OCI-LY7 (cell line): Measurements from ENCODE around the gene CXCR4. TPM values are rescaled to one million over a fixed set of nuclear protein-coding genes. Genes with fewer than 3 reads are reported as not detected.

ENCODE experiments used
- BruUV-seq: library from RNA; stranded (reverse); fragments of 400-500 nt; replicated peaks from 2 replicates; lab custom pipeline; 2021; lab: Mats Ljungman, UMichigan
- CTCF ChIA-PET: fragments of 300-600 bp; sonication (Branson Sonifier 250); formaldehyde crosslinking; loops from one replicate; lab custom pipeline; 2022; ENCODE audit warnings: antibody characterized with exemption; ENCODE audit not compliant: unreplicated experiment; lab: Charles Lee
- POLR2A ChIA-PET: fragments of 300-600 bp; sonication (Branson Sonifier 250); formaldehyde crosslinking; loops from one replicate; lab custom pipeline; 2022; ENCODE audit warnings: antibody characterized with exemption; lab: Charles Lee
- DNase-seq: peaks from one replicate; pipeline ENCODE4 v3.0.0-alpha.2; 2015; ENCODE audit warnings: low spot score
- H2AFZ ChIP-seq: fragments of 200-600 bp; sonication (generic), shearing (Covaris generic); 2 replicates; pipeline ENCODE4 v1.6.1; 2014; ENCODE audit warnings: mild to moderate bottlenecking, antibody characterized with exemption, low read length, moderate library complexity
- H3K27ac ChIP-seq: fragments of 200-600 bp; sonication (generic); 2 replicates; pipeline ENCODE4 v1.5.1; 2014; ENCODE audit warnings: mixed run types, low read depth, mild to moderate bottlenecking, moderate library complexity, low read length, inconsistent platforms; ENCODE audit not compliant: poor library complexity, severe bottlenecking
- H3K36me3 ChIP-seq: fragments of 200-600 bp; sonication (generic); 2 replicates; pipeline ENCODE4 v1.6.1; 2014; ENCODE audit warnings: mild to moderate bottlenecking, antibody characterized with exemption, low read length, moderate library complexity, mixed read lengths; ENCODE audit not compliant: insufficient read depth
- H3K4me1 ChIP-seq: fragments of 200-600 bp; sonication (generic); 2 replicates; pipeline ENCODE4 v1.5.1; 2014; ENCODE audit warnings: mild to moderate bottlenecking, low read length; ENCODE audit not compliant: insufficient read depth, poor library complexity, severe bottlenecking
- H3K4me2 ChIP-seq: fragments of 200-600 bp; sonication (generic); 2 replicates; pipeline ENCODE4 v1.6.1; 2014; ENCODE audit warnings: mild to moderate bottlenecking, low read length
- H3K4me3 ChIP-seq: fragments of 200-600 bp; sonication (generic); 2 replicates; pipeline ENCODE4 v1.5.1; 2014; ENCODE audit warnings: mild to moderate bottlenecking, low read depth, low read length; ENCODE audit not compliant: poor library complexity, severe bottlenecking
- H3K79me2 ChIP-seq: fragments of 200-600 bp; sonication (generic); 2 replicates; pipeline ENCODE4 v1.6.1; 2016; ENCODE audit warnings: low read depth, mild to moderate bottlenecking, low read length, moderate library complexity, mixed read lengths; ENCODE audit not compliant: insufficient read depth
- H3K9me2 ChIP-seq: fragments of 200-600 bp; sonication (generic); 2 replicates; pipeline ENCODE4 v1.6.1; 2016; ENCODE audit warnings: mild to moderate bottlenecking, low read length, mixed read lengths; ENCODE audit not compliant: insufficient read depth
- H3K9me3 ChIP-seq: fragments of 200-600 bp; sonication (generic); 2 replicates; pipeline ENCODE4 v1.6.1; 2014; ENCODE audit warnings: mild to moderate bottlenecking, mixed run types, low read length, mixed read lengths
- H4K20me1 ChIP-seq: fragments of 200-600 bp; sonication (generic); 2 replicates; pipeline ENCODE4 v1.6.1; 2014; ENCODE audit warnings: mild to moderate bottlenecking, antibody characterized with exemption, low read length, moderate library complexity, mixed read lengths; ENCODE audit not compliant: insufficient read depth
- EZH2phosphoT487 ChIP-seq: fragments of 200-600 bp; sonication (generic); IDR thresholded peaks from 2 replicates; pipeline ENCODE4 v1.6.1; 2018; ENCODE audit warnings: low read depth, borderline replicate concordance, mild to moderate bottlenecking, mixed run types, antibody characterized with exemption, low read length, moderate library complexity, mixed read lengths
- intact Hi-C: fragments of 100-400 bp; cut with micrococcal nuclease; formaldehyde crosslinking; loops from one replicate; pipeline ENCODE4 v1.10.0; 2022; ENCODE audit not compliant: unreplicated experiment
- total RNA-seq, 2 experiments: library from RNA; depleted of rRNA in 1 of 2; stranded (reverse); fragments of >200 nt in 1 of 2; shearing (Covaris generic) in 1 of 2; gene quantifications; 2 replicates each; pipeline ENCODE4 v1.2.3, GENCODE V29; 2014 to 2022
- TF ChIP-seq, protein P1 (sequence below): fragments of 200-600 bp; sonication (generic); conservative IDR thresholded peaks from 2 replicates; pipeline ENCODE4 v1.5.1; 2014; ENCODE audit warnings: mild to moderate bottlenecking, antibody characterized with exemption, low read length, moderate library complexity, mixed read lengths

CXCR4 gene
- total RNA-seq, 2 experiments from 2014 or later: 243 to 432 TPM

DNA sequence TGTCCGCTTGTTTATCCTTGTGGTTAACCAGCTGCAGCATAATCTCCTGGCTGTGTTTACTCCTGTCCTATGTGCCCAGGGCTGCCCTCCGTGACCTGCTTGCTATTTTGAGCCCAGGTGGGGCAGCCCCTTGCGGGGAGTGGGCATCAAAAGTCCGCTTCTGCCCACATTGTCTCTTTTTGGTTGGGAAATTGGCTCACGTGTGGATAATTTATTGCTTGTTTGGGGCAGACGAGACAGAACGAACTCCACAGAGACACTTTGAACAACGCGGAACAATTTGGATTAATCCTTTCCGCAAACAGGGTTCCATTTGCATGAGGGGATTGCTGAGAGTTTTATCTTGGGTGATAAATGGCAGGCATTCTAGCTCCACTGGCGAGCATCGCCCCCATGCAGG is 8.1 kb upstream of the CXCR4 start:
- H2AFZ ChIP-seq: no peak overlapping the region
- POLR2A ChIA-PET: interaction anchor here (0.8 to 2.9 kb wide), 7 partner anchors 9 to 265 kb away, joined by 3 to 27 read pairs (median 4); no protein-coding TSS in a partner anchor
- no peak overlapping the region for H3K4me3 ChIP-seq
- no peaks in the 10 kb centered on the region for H3K9me2 ChIP-seq
- peaks cover 100% of the 10 kb centered on the region for H3K4me1 ChIP-seq
- peak overlapping the region; percentile 54 for H3K4me2 ChIP-seq
- CTCF ChIA-PET: no interaction called here
- intact Hi-C loops: no loop called here
- no peak for DNase-seq
- no peaks in the 10 kb centered on the region for H3K79me2 ChIP-seq
- no peak overlapping the region for H3K27ac ChIP-seq
- TF ChIP-seq, protein P1, sequence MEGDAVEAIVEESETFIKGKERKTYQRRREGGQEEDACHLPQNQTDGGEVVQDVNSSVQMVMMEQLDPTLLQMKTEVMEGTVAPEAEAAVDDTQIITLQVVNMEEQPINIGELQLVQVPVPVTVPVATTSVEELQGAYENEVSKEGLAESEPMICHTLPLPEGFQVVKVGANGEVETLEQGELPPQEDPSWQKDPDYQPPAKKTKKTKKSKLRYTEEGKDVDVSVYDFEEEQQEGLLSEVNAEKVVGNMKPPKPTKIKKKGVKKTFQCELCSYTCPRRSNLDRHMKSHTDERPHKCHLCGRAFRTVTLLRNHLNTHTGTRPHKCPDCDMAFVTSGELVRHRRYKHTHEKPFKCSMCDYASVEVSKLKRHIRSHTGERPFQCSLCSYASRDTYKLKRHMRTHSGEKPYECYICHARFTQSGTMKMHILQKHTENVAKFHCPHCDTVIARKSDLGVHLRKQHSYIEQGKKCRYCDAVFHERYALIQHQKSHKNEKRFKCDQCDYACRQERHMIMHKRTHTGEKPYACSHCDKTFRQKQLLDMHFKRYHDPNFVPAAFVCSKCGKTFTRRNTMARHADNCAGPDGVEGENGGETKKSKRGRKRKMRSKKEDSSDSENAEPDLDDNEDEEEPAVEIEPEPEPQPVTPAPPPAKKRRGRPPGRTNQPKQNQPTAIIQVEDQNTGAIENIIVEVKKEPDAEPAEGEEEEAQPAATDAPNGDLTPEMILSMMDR: no peak
- no peak for TF ChIP-seq EZH2phosphoT487
- no peaks in the 10 kb centered on the region for H4K20me1 ChIP-seq
- no peaks in the 10 kb centered on the region for H3K9me3 ChIP-seq
- H3K36me3 ChIP-seq: no peaks in the 10 kb centered on the region
- no TSS peak for BruUV-seq

DNA sequence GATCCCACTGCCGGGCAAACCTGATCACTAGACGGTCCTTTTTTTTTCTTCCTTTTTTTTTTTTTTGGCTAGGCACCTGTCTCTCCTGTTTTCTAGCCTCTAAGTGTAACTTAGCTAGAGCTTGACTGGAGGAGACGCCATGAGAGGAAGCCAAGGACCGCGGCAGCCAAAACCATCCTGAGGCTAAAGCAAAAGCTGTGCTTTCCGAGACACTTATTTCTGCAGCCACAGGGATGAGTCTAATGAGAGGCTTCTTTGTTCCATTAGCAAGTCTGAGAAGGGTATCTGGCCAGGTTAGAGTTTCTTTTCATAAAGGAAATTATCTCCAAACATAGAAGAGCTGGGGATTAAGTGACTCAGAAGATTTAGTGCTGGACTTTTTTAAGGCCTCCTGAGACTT is 7.3 kb upstream of the CXCR4 start:
- Histone ChIP-seq H3K36me3 (no peaks in the 10 kb centered on the region), H3K9me3 (no peaks in the 10 kb centered on the region), H3K9me2 (no peaks in the 10 kb centered on the region), H4K20me1 (no peaks in the 10 kb centered on the region), H3K79me2 (no peaks in the 10 kb centered on the region), H3K4me3 (peak overlapping the region; percentile 17), H3K27ac (no peak overlapping the region), H3K4me2 (peak overlapping the region; percentile 54), H2AFZ (peak overlapping the region; percentile 10; the same call in 1 of the 2 replicates), H3K4me1 (peaks cover 100% of the 10 kb centered on the region)
- CTCF ChIA-PET: interaction anchor here (1.1 to 1.6 kb wide), 3 partner anchors 11 to 130 kb away, joined by 3 to 4 read pairs (median 4); no protein-coding TSS in a partner anchor
- TF ChIP-seq, protein P1: no peak
- no peak for TF ChIP-seq EZH2phosphoT487
- BruUV-seq: no TSS peak
- POLR2A ChIA-PET: interaction anchor here (0.6 to 2.9 kb wide), 11 partner anchors 10 to 319 kb away, joined by 3 to 27 read pairs (median 4); no protein-coding TSS in a partner anchor
- DNase-seq: no peak
- intact Hi-C loops: no loop called here

DNA sequence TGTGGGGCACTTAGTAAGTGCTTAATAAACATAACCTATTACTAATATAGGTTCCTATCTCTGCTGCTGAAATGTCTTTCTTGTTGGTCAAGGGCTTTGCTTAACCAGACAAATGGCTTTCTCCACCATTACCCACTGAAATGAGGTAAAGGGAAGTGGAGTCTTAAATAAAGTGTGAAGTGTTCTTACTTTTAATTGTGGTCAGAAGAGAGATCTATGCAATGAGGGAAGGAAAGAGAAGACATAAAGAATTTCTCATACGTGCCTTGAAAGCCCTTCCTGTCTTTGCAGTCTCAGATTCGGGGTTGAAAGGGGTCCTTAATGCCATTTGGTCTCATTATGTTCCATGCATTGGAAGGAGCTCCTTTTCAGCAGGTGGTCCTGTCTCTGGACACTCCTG is 6.9 kb upstream of the CXCR4 start:
- ChIA-PET POLR2A (interaction anchor here (0.6 to 2.9 kb wide), 10 partner anchors 10 to 319 kb away, joined by 3 to 27 read pairs (median 3); no protein-coding TSS in a partner anchor), CTCF (interaction anchor here (1.1 to 1.6 kb wide), 3 partner anchors 12 to 131 kb away, joined by 3 to 4 read pairs (median 4); no protein-coding TSS in a partner anchor)

More for the DNA sequence above, 6.9 kb upstream of the CXCR4 start:
- Histone ChIP-seq H3K79me2 (no peaks in the 10 kb centered on the region), H3K27ac (peak overlapping the region; percentile 16), H4K20me1 (no peaks in the 10 kb centered on the region), H3K4me2 (peak overlapping the region; percentile 54), H3K9me2 (no peaks in the 10 kb centered on the region), H3K9me3 (no peaks in the 10 kb centered on the region), H3K4me3 (peak overlapping the region; percentile 17), H2AFZ (peak overlapping the region; percentile 10; the same call in 1 of the 2 replicates), H3K36me3 (no peaks in the 10 kb centered on the region), H3K4me1 (peaks cover 100% of the 10 kb centered on the region)
- no TSS peak for BruUV-seq
- no peak for TF ChIP-seq EZH2phosphoT487
- TF ChIP-seq, protein P1: no peak
- intact Hi-C loops: no loop called here
- DNase-seq: no peak
